GM12878 (cell line): ENCODE results near the gene TNFRSF1B. TPM values are rescaled to one million over a fixed set of nuclear protein-coding genes. Genes with fewer than 3 reads are reported as not detected.

Experiments used
- ATF2 ChIP-seq: IDR thresholded peaks from 2 replicates; pipeline ENCODE4 v1.6.1; 2012; ENCODE audit warnings: low read length, inconsistent platforms
- CEBPB ChIP-seq, 2 experiments: fragments of 150-350 bp in 1 of 2; IDR thresholded peaks; 2 replicates each; pipeline ENCODE4 v1.6.1; 2012 to 2014; ENCODE audit warnings: low read depth in 2 of 2, low read length in 2 of 2, borderline replicate concordance in 1 of 2, inconsistent platforms in 1 of 2
- CHD2 ChIP-seq: IDR thresholded peaks from 2 replicates; pipeline ENCODE4 v1.6.1; 2011; ENCODE audit warnings: low read depth, low read length, improper control_type of control experiment, borderline replicate concordance
- DPF2 ChIP-seq: fragments of 450-650 bp; IDR thresholded peaks from 2 replicates; pipeline ENCODE4 v1.6.1; 2017; ENCODE audit warnings: mild to moderate bottlenecking
- NR2F1 ChIP-seq: fragments of 450-650 bp; conservative IDR thresholded peaks from 2 replicates; pipeline ENCODE4 v1.6.1; 2017; ENCODE audit warnings: mild to moderate bottlenecking
- PML ChIP-seq: IDR thresholded peaks from 2 replicates; pipeline ENCODE4 v1.6.1; 2012; ENCODE audit warnings: low read length, inconsistent platforms
- RELB ChIP-seq: fragments of 450-650 bp; IDR thresholded peaks from 2 replicates; pipeline ENCODE4 v1.6.1; 2017; ENCODE audit warnings: low read depth, mild to moderate bottlenecking, moderate library complexity
- REST ChIP-seq: IDR thresholded peaks from 2 replicates; pipeline ENCODE4 v1.6.1; 2012; ENCODE audit warnings: mild to moderate bottlenecking, low read depth, low read length
- WRNIP1 ChIP-seq: IDR thresholded peaks from 2 replicates; pipeline ENCODE4 v1.6.1; 2011; ENCODE audit warnings: low read depth, low read length, improper control_type of control experiment, borderline replicate concordance
- ZBTB11 ChIP-seq: fragments of 450-650 bp; formaldehyde crosslinking; IDR thresholded peaks from 2 replicates; pipeline ENCODE4 v1.5.0; 2022; ENCODE audit warnings: mild to moderate bottlenecking, missing genetic modification characterization
- ZBTB33 ChIP-seq: fragments of 450-650 bp; IDR thresholded peaks from 2 replicates; pipeline ENCODE4 v1.6.1; 2017; ENCODE audit warnings: mild to moderate bottlenecking
- polyA plus RNA-seq, 11 experiments: library from polyadenylated mRNA; depleted of rRNA in 4 of 11; unstranded in 6 of 11; stranded (reverse) in 5 of 11; fragments of >200 nt; fragmentation: Nextera tagmentation in 4 of 11; fragmentation: Illumina TruSeq in 1 of 11; extraction: Ambion mirVana in 4 of 11; extraction: Trizol in 1 of 11; gene quantifications; 1 replicate in 1 of 11; 2 replicates in 10 of 11; pipeline versions ENCODE4 v1.2.1 to v1.2.3, GENCODE V29; 2011 to 2016; ENCODE audit warnings: inconsistent platforms in 2 of 11, missing spikeins in 2 of 11, low read depth in 1 of 11
- total RNA-seq, 4 experiments: library from RNA; depleted of rRNA in 3 of 4; stranded (reverse); fragments of >200 nt in 3 of 4; fragmentation: Illumina TruSeq in 1 of 4; extraction: Trizol in 1 of 4; gene quantifications; 2 replicates each; pipeline versions ENCODE4 v1.2.1 to v1.2.3, GENCODE V29; 2013 to 2021

TNFRSF1B gene
- total and polyA plus RNA-seq, 10 of the 15 experiments (the other 5 are each of a cell fraction or from before 2014, with no cell fraction given) = 10.1 to 87.2 (median 37.3) TPM

- TF ChIP-seq NR2F1 (peak; percentile 70), PML (no peak), CEBPB (IDR thresholded peaks at IDR 0.05; ENCODE audit: borderline replicate concordance in 1 of 2, low read depth in 2 of 2, low read length in 2 of 2) (no peak), RELB (peak; percentile 13; the same call in 1 of the 2 replicates), ATF2 (no peak), ZBTB33 (no peak), REST (no peak), DPF2 (peak; percentile 49; the same call in 1 of the 2 replicates), WRNIP1 (no peak), CHD2 (no peak), ZBTB11 (CRISPR knock-in tag) (no peak)
These were observed 970 bp downstream of the TNFRSF1B start (continued) for GRCh38 chr1:12167493-12168429.
